Epidermal melanocyte (primary cell): ENCODE measurements around the gene UGT1A6.
"Not testable (repeated sequence)": the region's sequence is repeated elsewhere in the genome, so short reads cannot be mapped to it uniquely, and the experiment has no call there.

Source experiments
- DNase-seq: peaks from one replicate; pipeline ENCODE4 v3.0.0; 2011; ENCODE audit warnings: low spot score; ENCODE audit not compliant: insufficient read length

The UGT1A6 gene

DNA sequence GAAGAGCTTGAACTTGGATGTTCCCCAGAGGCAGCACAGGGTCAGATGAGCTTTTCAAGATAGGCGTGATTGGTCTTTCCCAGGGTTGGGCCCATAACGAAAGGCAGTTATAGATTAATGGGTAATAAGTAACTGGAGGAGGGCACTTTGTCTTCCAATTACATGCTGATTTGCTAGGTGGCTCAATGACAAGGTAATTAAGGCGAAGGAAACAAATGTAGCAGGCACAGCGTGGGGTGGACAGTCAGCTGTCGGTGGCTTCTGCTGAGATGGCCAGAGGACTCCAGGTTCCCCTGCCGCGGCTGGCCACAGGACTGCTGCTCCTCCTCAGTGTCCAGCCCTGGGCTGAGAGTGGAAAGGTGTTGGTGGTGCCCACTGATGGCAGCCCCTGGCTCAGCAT is 25.9 kb downstream of the UGT1A6 start, which contains the start of gene UGT1A4:
UGT1A4 (plus strand) TSS at position 185 of the 400 bp plus-strand sequence; CDS start at position 270, 85 bp downstream.
- no peak for DNase-seq

- no peak for DNase-seq
These were observed 36.1 kb downstream of the UGT1A6 start, which contains the start of gene UGT1A3 for GRCh38 chr2:233728723-233729301. Gene UGT1A3, plus strand, starts transcription at chr2:233729042. Its CDS starts 85 bp downstream, at chr2:233729127.

GRCh38 chr2:233736868-233737653 is 44.4 kb downstream of the UGT1A6 start:
- not testable (repeated sequence) for DNase-seq

- no peak for DNase-seq
These were observed 48.2 kb downstream of the UGT1A6 start for GRCh38 chr2:233740870-233741269.

- DNase-seq: no peak
These were observed 51.0 kb downstream of the UGT1A6 start for GRCh38 chr2:233743464-233744259.

DNA sequence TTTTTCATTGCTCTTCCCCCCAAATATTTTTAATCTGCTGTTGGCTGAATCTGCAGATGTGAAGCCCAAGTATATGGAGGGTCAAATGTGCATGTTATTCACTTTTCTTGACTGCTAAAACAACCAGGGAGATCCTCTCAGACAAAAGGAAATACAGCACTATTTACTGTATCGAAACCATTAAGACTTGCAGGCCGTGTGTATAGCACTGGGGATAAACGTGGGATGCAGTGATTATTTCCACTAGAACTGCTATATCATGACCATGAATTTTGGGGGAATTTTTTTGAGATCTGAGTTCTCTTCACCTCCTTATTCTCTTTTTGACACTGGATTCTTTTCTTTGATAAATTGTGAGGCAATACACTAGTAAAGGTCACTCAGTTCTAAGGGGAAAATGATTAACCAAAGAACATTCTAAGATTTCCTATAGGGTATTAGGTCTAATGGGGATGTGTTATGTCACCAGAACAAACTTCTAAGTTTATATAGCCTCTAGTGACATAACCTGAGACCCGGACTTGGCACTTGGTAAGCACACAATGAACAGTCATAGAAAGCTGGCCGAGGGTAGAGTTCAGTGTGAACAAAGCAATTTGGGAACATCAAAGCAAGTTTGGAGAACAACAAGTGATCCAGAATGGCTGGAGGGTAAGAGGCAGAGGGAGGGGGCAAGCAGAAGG is 52.5 kb downstream of the UGT1A6 start:
- no peak for DNase-seq

- not testable (repeated sequence) for DNase-seq
These were observed 53.1 kb downstream of the UGT1A6 start for GRCh38 chr2:233745838-233746237.

DNA sequence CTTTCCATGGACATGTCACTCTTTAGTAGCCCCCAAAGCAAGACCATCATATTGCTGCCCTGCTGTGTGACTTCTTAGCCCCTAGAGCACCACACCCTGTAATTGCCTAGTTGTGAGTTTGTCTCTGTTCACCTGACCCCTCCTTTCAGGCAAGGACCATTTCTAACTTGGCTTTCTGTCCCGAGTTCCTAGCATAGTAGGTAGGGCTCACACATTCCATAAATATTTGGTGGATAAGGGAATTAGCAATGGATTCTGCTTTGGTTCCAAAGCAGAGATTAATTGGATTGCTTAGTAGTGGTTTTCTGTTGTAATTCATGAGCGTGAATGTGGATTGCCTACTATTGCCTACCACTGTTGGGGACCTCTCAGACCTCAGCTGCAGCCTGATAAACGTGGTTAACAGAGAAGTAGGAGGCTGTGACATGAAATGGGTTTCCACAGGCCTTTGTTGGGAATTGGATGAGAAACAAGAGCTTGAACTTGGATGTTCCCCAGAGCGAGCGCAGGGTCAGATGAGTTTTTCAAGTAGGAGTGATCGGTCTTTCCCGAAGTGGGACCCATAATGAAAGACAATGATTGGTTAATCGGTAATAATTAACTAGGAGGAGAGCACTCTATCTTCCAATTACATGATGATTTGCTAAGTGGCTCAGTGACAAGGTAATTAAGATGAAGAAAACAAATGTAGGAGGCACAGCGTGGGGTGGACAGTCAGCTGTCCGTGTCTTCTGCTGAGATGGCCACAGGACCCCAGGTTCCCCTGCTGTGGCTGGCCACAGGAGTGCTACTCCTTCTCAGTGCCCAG is 54.0 kb downstream of the UGT1A6 start:
- no peak for DNase-seq

DNA sequence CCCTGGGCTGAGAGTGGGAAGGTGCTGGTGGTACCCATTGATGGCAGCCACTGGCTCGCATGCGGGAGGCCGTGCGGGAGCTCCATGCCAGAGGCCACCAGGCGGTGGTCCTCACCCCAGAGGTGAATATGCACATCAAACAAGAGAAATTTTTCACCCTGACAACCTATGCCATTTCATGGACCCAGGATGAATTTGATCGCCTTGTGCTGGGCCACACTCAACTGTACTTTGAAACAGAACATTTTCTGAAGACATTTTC is 54.5 kb downstream of the UGT1A6 start:
- no peak for DNase-seq

- not testable (repeated sequence) for DNase-seq
These were observed 58.0 kb downstream of the UGT1A6 start for GRCh38 chr2:233750689-233751088.

- DNase-seq: not testable (repeated sequence)
These were observed 58.7 kb downstream of the UGT1A6 start for GRCh38 chr2:233751212-233752009.

- DNase-seq: no peak
These were observed 62.4 kb downstream of the UGT1A6 start for GRCh38 chr2:233754872-233755611.

DNA sequence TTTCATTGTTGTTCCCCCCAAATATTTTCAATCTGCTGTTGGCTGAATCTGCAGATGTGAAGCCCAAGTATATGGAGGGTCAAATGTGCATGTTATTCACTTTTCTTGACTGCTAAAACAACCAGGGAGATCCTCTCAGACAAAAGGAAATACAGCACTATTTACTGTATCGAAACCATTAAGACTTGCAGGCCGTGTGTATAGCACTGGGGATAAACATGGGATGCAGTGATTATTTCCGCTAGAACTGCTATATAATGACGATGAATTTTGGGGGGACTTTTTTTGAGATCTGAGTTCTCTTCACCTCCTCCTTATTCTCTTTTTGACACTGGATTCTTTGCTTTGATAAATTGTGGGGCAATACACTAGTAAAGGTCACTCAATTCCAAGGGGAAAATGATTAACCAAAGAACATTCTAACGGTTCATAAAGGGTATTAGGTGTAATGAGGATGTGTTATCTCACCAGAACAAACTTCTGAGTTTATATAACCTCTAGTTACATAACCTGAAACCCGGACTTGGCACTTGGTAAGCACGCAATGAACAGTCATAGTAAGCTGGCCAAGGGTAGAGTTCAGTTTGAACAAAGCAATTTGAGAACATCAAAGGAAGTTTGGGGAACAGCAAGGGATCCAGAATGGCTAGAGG is 63.9 kb downstream of the UGT1A6 start:
- no peak for DNase-seq

- no peak for DNase-seq
These were observed 65.5 kb downstream of the UGT1A6 start for GRCh38 chr2:233758141-233758540.

DNA sequence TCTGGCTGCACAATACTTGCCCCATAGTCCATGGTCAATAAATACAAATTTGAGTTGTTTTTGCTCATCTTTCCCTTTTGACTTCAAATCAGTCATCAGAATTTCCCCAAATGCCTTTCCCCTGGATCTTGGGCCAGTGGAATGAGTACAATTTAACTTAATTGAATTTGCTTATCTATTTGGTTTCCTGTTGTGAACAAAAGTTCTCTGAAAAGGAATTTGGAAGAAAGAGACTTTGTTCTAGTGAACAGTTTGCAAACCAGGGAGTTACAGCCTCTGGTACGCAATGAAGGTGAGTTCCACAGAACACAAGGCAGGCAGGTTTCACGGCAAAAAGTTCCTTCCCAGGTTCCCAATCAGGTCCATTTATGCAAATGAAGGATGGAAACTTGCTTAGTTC is 66.2 kb downstream of the UGT1A6 start:
- no peak for DNase-seq

DNA sequence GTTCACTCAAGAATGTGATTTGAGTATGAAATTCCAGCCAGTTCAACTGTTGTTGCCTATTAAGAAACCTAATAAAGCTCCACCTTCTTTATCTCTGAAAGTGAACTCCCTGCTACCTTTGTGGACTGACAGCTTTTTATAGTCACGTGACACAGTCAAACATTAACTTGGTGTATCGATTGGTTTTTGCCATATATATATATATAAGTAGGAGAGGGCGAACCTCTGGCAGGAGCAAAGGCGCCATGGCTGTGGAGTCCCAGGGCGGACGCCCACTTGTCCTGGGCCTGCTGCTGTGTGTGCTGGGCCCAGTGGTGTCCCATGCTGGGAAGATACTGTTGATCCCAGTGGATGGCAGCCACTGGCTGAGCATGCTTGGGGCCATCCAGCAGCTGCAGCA is 67.4 kb downstream of the UGT1A6 start, which contains the start of gene UGT1A1:
UGT1A1 (plus strand) TSS at position 228 of the 400 bp plus-strand sequence; CDS start at position 246, 18 bp downstream.
- DNase-seq: no peak

- no peak for DNase-seq
These were observed 68.5 kb downstream of the UGT1A6 start for GRCh38 chr2:233761040-233761769.

GRCh38 chr2:233764264-233764663 is 71.6 kb downstream of the UGT1A6 start:
- no peak for DNase-seq
